NCI-H1417 treated with DMSO at 0.1 percent for 48 hours (cell line): ENCODE measurements around the gene ABO.
"Not testable (repeated sequence)": the region's sequence is repeated elsewhere in the genome, so short reads cannot be mapped to it uniquely, and the experiment has no call there.

Source experiments
- DNase-seq: peaks from one replicate; lab custom pipeline; 2025; lab: John Stamatoyannopoulos, UW

Gene ABO

GRCh38 chr9:133242241-133242640, 32.8 kb downstream of the ABO start:
- no peak for DNase-seq

GRCh38 chr9:133239533-133240090, 35.4 kb downstream of the ABO start:
- DNase-seq: no peak

- no peak for DNase-seq
Observed at GRCh38 chr9:133238851-133239532, 36.0 kb downstream of the ABO start.

- DNase-seq: no peak
Observed at GRCh38 chr9:133238272-133238850, 36.6 kb downstream of the ABO start.

- DNase-seq: no peak
Observed at GRCh38 chr9:133237035-133237731, 37.8 kb downstream of the ABO start.

- DNase-seq: not testable (repeated sequence)
Observed at GRCh38 chr9:133236291-133237034, 38.5 kb downstream of the ABO start.

- no peak for DNase-seq
Observed at GRCh38 chr9:133235549-133236222, 39.3 kb downstream of the ABO start.

- no peak for DNase-seq
Observed at GRCh38 chr9:133234577-133235322, 40.3 kb downstream of the ABO start.

- DNase-seq: no peak
Observed at GRCh38 chr9:133233681-133234432, 41.1 kb downstream of the ABO start.

- DNase-seq: not testable (repeated sequence)
Observed at GRCh38 chr9:133231934-133232568, 43.0 kb downstream of the ABO start.

GRCh38 chr9:133230514-133230913, 44.5 kb downstream of the ABO start:
- not testable (repeated sequence) for DNase-seq

- no peak for DNase-seq
Observed at GRCh38 chr9:133230093-133230492, 44.9 kb downstream of the ABO start.

- not testable (repeated sequence) for DNase-seq
Observed at GRCh38 chr9:133228474-133229193, 46.4 kb downstream of the ABO start.

GRCh38 chr9:133227996-133228395, 47.0 kb downstream of the ABO start:
- DNase-seq: not testable (repeated sequence)

GRCh38 chr9:133227242-133227860, 47.6 kb downstream of the ABO start:
- no peak for DNase-seq

- no peak for DNase-seq
Observed at GRCh38 chr9:133226219-133227171, 48.5 kb downstream of the ABO start.
